Measurements from ENCODE around the gene ERO1B. TPM values are rescaled to one million over a fixed set of nuclear protein-coding genes. Genes with fewer than 3 reads are reported as not detected.

ERO1B gene
- total RNA-seq, 1 donor: 5.2 TPM

DNA sequence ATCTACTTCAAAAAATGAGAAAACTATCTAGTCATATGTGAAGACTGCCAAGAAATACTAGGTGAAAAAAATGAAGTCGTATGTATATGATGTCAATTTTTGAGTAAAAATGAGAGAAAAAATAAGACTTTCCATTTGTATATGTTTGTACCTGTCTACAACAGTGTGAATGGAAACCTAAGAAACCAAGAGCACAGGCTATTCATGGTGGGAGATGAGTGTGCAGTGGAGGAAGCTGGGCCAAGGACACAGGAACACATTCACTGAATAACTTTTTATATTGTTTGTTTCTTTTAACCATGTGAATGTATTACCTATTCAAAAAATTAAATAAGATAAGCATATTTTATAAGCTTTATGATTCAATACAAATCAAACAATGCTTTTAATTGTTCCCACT lies 67.0 kb downstream of the ERO1B start:
- no peak for DNase-seq (ENCODE audit: low read depth)
- TF ChIP-seq, protein P1, sequence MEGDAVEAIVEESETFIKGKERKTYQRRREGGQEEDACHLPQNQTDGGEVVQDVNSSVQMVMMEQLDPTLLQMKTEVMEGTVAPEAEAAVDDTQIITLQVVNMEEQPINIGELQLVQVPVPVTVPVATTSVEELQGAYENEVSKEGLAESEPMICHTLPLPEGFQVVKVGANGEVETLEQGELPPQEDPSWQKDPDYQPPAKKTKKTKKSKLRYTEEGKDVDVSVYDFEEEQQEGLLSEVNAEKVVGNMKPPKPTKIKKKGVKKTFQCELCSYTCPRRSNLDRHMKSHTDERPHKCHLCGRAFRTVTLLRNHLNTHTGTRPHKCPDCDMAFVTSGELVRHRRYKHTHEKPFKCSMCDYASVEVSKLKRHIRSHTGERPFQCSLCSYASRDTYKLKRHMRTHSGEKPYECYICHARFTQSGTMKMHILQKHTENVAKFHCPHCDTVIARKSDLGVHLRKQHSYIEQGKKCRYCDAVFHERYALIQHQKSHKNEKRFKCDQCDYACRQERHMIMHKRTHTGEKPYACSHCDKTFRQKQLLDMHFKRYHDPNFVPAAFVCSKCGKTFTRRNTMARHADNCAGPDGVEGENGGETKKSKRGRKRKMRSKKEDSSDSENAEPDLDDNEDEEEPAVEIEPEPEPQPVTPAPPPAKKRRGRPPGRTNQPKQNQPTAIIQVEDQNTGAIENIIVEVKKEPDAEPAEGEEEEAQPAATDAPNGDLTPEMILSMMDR (IDR thresholded peaks at IDR 0.05; ENCODE audit: insufficient read depth, low read depth, low read length): no peak
- H3K4me3 ChIP-seq (ENCODE audit: low read depth, low read length): no peak overlapping the region

DNA sequence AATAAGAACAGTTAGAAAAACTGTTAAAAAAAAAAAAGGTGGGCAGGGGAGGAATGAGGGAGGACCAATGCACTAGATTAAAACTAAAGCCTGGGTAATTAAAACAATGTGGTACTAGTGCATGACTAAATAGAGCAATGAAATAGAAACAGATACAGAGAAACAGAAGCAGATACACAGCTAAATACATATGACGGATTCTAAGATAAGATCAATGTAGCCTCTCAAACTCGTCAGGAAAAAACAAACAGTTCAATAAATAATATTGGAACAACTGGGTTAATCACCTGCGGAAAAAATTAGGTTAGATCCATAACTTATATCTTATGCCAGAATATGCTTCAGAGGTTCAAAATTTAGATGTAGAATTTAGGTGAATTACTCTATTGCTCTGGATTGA lies 68.2 kb downstream of the ERO1B start:
- no peak overlapping the region for H3K4me3 ChIP-seq (ENCODE audit: low read depth, low read length)
- TF ChIP-seq, protein P1 (IDR thresholded peaks at IDR 0.05; ENCODE audit: insufficient read depth, low read depth, low read length): no peak
- DNase-seq (ENCODE audit: low read depth): no peak

DNA sequence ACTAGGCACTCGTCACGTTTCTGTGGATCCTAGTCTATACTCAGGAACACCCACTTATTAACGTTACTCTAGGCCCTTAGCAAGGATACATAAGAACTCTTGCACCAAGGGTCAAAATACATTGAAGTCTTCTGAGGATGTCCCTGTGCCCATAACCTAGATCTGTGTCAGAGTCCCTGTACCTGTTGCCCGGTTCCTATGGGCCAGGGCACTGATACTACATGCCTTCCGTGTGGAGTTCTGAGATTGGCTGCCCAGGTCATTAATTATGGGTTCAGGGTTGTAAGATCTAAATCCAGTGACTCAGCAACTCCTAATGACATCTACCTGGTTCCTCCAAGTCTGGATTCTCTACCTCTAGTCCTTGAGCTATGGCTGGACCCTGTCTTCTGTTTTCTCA lies 69.9 kb downstream of the ERO1B start:
- no peak overlapping the region for H3K4me3 ChIP-seq (ENCODE audit: low read depth, low read length)
- DNase-seq (ENCODE audit: low read depth): no peak
- TF ChIP-seq, protein P1 (IDR thresholded peaks at IDR 0.05; ENCODE audit: insufficient read depth, low read depth, low read length): no peak

DNA sequence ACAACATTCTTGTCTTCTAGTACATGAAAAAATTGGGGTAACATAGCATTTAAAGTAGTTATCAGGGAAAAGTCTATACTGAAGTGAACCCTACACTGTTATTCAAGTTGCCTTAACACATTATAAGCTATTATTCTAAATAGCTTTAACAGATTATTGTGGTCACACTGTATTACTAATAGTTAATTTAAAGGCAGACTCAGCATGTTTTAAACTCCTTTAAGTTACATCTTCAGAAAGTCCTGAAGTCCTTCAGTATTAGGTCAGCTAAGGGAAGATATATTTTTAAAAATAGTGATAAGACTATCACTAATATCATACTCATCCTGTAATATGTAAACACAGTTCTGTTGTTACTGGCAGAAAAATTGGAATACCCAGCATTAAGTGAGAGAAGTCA lies 72.0 kb downstream of the ERO1B start:
- TF ChIP-seq, protein P1 (IDR thresholded peaks at IDR 0.05; ENCODE audit: insufficient read depth, low read depth, low read length): no peak
- no peak for DNase-seq (ENCODE audit: low read depth)
- no peak overlapping the region for H3K4me3 ChIP-seq (ENCODE audit: low read depth, low read length)

DNA sequence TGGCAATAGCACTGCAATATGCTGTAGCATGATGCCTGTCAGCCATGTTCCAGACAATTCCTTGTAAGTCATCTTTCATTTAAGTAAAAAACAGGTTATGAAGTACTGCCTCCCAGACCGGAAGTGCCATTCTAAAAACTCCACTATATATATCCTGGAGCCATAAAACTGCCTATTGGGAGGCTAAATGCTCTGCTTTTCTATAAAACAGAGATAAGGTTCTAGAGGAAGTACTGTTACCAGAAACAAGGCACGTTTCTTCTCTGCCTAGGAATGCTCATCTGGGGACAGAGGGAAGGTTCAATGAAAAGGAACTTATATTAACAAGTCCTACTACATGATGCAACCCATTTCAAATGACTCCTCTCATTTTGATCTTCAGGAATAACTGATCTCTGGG lies 72.6 kb downstream of the ERO1B start:
- DNase-seq (ENCODE audit: low read depth): peak; percentile 16
- TF ChIP-seq, protein P1 (IDR thresholded peaks at IDR 0.05; ENCODE audit: insufficient read depth, low read depth, low read length): no peak
- H3K4me3 ChIP-seq (ENCODE audit: low read depth, low read length): no peak overlapping the region

DNA sequence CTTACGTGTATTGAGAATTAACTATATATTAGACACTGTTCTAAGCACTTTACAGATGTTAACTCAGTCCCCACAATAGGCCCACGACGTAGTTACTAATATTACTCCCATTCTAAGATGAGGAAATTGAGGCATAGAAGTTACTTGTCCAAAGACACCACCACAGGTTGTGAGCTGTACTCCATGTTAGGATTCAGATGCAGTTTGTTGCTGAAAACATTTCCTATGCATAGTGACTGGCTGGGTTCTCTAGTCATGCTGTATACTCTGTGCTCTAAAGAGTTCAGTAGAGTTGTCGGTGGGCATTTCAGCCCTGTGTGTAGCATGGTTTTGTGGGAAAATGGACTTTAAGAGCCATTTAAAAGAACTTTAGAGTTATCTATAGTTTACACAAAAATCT lies 74.2 kb downstream of the ERO1B start:
- H3K4me3 ChIP-seq (ENCODE audit: low read depth, low read length): no peak overlapping the region
- TF ChIP-seq, protein P1 (IDR thresholded peaks at IDR 0.05; ENCODE audit: insufficient read depth, low read depth, low read length): no peak
- no peak for DNase-seq (ENCODE audit: low read depth)

DNA sequence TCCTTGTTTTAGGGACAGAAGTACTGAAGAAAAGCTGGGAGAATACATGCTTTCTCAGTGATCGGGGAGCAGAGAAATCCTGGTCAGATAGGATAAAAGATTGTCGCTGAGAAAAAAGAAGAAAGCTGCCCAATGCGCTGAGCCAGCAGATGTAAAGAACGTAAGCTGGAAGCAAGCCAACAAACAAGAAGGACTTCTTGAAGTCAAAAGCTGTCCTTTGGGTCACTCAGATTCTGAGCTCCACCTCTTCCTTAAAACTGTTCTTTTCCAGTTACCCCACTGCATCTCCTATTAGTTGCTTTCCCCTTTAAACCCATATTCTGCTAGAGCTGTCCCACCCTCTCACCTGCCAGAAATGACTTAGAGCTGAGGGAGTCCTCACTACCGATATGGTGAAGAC lies 74.6 kb downstream of the ERO1B start:
- no peak overlapping the region for H3K4me3 ChIP-seq (ENCODE audit: low read depth, low read length)
- no peak for DNase-seq (ENCODE audit: low read depth)
- TF ChIP-seq, protein P1 (IDR thresholded peaks at IDR 0.05; ENCODE audit: insufficient read depth, low read depth, low read length): no peak

Data from fibroblast of villous mesenchyme (primary cell).